ENCODE measurements around the gene ARL5C. TPM values are rescaled to one million over a fixed set of nuclear protein-coding genes. Genes with fewer than 3 reads are reported as not detected.
"Not testable (repeated sequence)": the region's sequence is repeated elsewhere in the genome, so short reads cannot be mapped to it uniquely, and the experiment has no call there.

The ARL5C gene
- polyA plus RNA-seq, 12 donors: 0.20 to 0.93 (median 0.43) TPM; not detected in 5

GRCh38 chr17:39143552-39144093 is 22.3 kb downstream of the ARL5C start:
- peak; percentile 87 for DNase-seq

- no peak for DNase-seq
Observed at GRCh38 chr17:39141915-39142664, 23.9 kb downstream of the ARL5C start.

DNA sequence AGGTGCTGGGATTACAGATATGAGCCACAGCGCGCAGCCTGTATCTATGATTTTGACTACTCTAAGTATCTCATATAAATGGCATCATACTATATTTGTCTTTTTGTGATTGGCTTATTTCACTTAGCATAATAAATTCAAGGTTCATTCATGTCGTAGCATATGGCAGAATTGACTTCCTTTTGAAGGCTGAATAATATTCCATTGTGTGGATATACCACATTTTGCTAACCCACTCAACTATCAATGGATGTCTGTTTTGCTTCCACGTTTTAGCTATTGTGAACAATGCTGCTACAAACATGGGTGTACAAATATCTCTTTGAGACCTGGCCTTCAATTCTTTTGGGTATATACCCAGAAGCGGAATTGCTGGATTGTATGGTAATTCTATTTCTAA is 24.7 kb downstream of the ARL5C start:
- DNase-seq: no peak

DNA sequence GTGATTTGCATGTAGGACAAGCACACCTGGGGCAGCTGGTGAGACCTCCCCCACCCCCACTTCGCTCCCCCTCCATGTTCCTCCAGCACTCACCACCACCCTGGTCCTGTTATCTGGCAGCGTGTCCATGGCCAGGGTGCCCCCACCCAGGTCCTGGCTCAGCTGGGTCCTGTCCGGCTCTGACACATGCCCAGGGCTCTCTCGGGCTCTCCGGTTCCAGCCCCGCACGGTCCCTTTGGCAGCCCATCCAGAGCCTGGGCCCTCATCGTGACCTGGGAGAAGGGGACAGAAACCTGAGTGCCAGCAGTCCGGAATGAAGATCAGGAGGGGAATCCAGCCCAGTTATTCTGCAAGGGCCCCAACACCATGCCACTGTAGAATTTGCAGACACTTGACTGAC is 26.4 kb downstream of the ARL5C start:
- no peak for DNase-seq

DNA sequence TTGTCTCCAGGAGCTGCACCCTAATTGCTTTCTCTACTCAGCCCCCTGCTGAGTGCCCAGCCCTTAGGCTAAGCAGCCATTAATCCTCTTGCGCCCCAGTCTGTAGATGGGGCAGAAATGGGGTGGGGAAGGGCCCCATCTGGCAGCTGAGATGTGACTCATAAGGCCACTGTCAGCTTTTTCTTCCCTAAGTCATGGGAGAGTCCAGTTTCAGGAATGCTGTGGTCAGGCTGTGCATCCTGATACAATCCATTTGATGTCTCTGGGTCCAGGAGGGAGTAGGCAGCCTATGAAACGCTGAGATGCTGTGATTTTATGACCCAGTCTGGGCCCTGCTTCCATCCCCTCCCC is 26.8 kb downstream of the ARL5C start:
- DNase-seq: no peak

GRCh38 chr17:39138431-39139160 is 27.4 kb downstream of the ARL5C start:
- DNase-seq: no peak

GRCh38 chr17:39134878-39135277 is 31.1 kb downstream of the ARL5C start:
- no peak for DNase-seq

DNA sequence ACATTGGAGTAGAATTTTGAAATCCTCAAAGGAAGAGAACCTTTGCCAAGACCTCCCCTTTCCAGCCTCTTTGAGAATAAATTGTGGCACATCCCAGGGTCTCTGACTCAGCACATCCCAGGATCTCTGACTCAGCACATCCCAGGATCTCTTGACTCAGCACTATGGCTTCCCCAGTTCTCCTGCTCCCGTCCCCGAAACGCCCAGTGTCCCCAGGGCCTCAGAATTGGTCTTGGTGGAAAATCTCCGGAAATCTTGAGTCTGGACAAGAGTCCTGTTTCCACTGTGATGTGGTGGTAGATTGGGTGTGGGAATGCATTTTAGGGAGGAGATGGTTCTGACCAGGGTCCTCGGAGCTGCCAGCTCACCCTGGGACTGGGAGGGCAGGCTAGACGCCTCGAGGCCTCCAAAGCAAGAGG is 33.8 kb downstream of the ARL5C start:
- DNase-seq: no peak

DNA sequence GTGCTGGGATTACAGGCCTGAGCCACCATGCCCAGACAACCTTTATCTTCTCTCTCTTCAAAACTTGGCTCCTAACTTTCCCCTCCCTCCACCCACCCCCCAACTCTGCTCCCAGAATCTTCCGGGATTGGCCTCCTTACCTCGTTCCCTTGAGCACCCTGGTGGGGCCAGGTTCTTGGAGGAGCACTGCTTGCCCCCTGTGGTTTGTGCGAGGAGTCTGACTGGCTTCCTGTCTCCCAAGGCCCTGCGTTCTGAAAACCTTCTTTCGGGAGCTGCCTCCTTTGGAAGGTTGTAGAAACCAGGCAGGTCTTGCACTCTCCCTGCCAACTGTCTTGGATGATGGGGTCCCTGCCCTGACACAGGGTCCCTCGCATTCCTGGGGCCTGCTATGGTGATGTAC is 34.3 kb downstream of the ARL5C start:
- no peak for DNase-seq

- no peak for DNase-seq
Observed at GRCh38 chr17:39130205-39130604, 35.8 kb downstream of the ARL5C start.

DNA sequence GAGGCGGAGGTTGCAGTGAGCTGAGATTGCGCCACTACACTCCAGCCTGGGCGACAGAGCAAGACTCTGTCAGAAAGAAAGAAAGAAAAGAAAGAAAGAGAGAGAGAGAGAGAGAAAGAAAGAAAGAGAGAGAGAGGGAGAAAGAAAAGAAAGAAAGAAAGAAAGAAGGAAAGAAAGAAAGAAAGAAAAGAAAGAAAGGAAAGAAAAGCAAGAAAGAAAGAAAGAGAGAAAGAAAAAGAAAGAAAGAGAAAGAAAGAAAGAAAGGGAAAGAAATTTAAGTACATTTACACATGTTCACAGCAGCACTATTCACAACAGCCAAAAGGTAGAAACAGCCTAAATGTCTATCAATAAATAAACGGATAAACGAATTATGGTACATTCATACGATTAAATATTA is 36.4 kb downstream of the ARL5C start:
- DNase-seq: not testable (repeated sequence)

GRCh38 chr17:39126436-39126835 is 39.5 kb downstream of the ARL5C start:
- no peak for DNase-seq

GRCh38 chr17:39125143-39125875 is 40.7 kb downstream of the ARL5C start:
- no peak for DNase-seq

- no peak for DNase-seq
Observed at GRCh38 chr17:39123627-39124026, 42.3 kb downstream of the ARL5C start.

- DNase-seq: no peak
Observed at GRCh38 chr17:39122991-39123390, 43.0 kb downstream of the ARL5C start.

GRCh38 chr17:39121919-39122318 is 44.0 kb downstream of the ARL5C start:
- DNase-seq: not testable (repeated sequence)

GRCh38 chr17:39118674-39119419 is 47.1 kb downstream of the ARL5C start:
- DNase-seq: no peak

DNA sequence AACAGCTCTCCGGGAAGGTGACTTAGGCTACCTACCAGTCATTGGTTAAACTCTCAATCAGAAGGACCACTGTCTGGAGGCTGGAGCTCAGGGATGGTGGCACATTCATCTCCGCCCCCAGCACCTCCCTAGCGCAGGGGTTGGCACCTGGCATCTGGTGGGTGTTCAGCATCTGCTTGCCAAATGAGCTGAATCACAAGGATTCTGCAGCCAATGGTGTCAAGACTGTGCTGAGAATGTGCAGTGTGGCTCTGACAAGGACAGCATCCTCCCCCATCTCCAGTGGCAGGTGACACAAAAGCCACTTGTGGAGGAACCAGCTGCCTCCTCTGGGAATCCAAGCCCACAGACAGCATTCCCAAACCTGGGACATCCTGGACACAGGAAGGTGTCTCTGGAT is 49.7 kb downstream of the ARL5C start:
- no peak for DNase-seq

GRCh38 chr17:39115135-39115534 is 50.8 kb downstream of the ARL5C start:
- DNase-seq: no peak

- peak; percentile 43 for DNase-seq
Observed at GRCh38 chr17:39114723-39115122, 51.2 kb downstream of the ARL5C start.

DNA sequence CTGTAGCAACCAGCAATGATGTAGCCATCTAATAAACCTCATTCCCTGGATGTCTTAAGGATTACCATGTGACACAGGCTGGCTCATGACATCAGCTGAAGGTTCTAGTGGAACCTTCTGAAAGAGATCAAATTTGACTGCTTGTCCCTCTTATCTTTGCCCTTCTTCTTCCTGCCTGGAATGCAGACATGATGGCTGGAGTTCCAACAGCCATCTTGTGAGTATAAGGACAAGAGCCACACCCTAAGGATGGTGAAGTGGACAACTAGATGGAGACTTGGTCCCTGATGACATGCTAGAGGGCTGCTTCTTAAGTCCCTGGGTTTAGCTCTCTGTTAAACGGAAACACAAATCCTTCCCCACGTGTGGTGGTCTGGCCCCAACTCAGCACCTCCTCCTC is 52.1 kb downstream of the ARL5C start:
- DNase-seq: no peak
